DND-41 (cell line): Measurements from ENCODE around the gene LEF1.

Experiments used
- ATAC-seq: fragments of 200-7000 bp; cut with Tn5 transposase; 3 replicates; pipeline ENCODE4 v1.9.1; 2021; ENCODE audit warnings: low read depth; ENCODE audit not compliant: insufficient read depth
- DNase-seq: peaks from one replicate; pipeline ENCODE4 v3.0.0-alpha.2; 2020
- H2AFZ ChIP-seq: 2 replicates; pipeline ENCODE4 v1.6.0; 2012; ENCODE audit warnings: low read depth, low read length
- H3K27ac ChIP-seq: 2 replicates; pipeline ENCODE4 v1.5.1; 2012; ENCODE audit warnings: low read length, inconsistent platforms
- H3K27me3 ChIP-seq: fragments of 200-600 bp; sonication (generic); 2 replicates; pipeline ENCODE4 v1.6.0; 2012; ENCODE audit warnings: low read length, mild to moderate bottlenecking, inconsistent platforms; ENCODE audit not compliant: insufficient read depth, poor library complexity
- H3K36me3 ChIP-seq: 2 replicates; pipeline ENCODE4 v1.5.1; 2012; ENCODE audit warnings: low read length, inconsistent platforms; ENCODE audit not compliant: insufficient read depth
- H3K4me1 ChIP-seq: 2 replicates; pipeline ENCODE4 v1.5.1; 2012; ENCODE audit warnings: mild to moderate bottlenecking, low read length; ENCODE audit not compliant: insufficient read depth
- H3K4me2 ChIP-seq: 2 replicates; pipeline ENCODE4 v1.6.0; 2012; ENCODE audit warnings: mild to moderate bottlenecking, moderate library complexity, low read length, inconsistent platforms; ENCODE audit not compliant: insufficient read depth
- H3K4me3 ChIP-seq, 2 experiments: fragments of 200-600 bp in 1 of 2; shearing (Covaris generic) in 1 of 2; 2 replicates each; pipeline ENCODE4 v1.5.1; 2012 to 2016; ENCODE audit warnings: inconsistent platforms in 2 of 2, low read length in 2 of 2, mild to moderate bottlenecking in 2 of 2, low read depth in 1 of 2, moderate library complexity in 1 of 2
- H3K79me2 ChIP-seq: 2 replicates; pipeline ENCODE4 v1.6.0; 2012; ENCODE audit warnings: low read length, inconsistent platforms; ENCODE audit not compliant: insufficient read depth
- H3K9ac ChIP-seq: 2 replicates; pipeline ENCODE4 v1.6.0; 2012; ENCODE audit warnings: low read depth, mild to moderate bottlenecking, inconsistent platforms, low read length, moderate library complexity
- H3K9me3 ChIP-seq: 2 replicates; pipeline ENCODE4 v1.5.1; 2012; ENCODE audit warnings: low read length, moderate library complexity, mild to moderate bottlenecking, inconsistent platforms; ENCODE audit not compliant: insufficient read depth, severe bottlenecking
- H4K20me1 ChIP-seq: 2 replicates; pipeline ENCODE4 v1.6.0; 2012; ENCODE audit warnings: low read length; ENCODE audit not compliant: insufficient read depth
- EZH2 ChIP-seq: IDR thresholded peaks from 3 replicates; pipeline ENCODE4 v1.6.1; 2012; ENCODE audit warnings: borderline replicate concordance, low read depth, mild to moderate bottlenecking, moderate library complexity, low read length, inconsistent platforms; ENCODE audit not compliant: severe bottlenecking
- TF ChIP-seq, protein P1 (sequence below): IDR thresholded peaks from 2 replicates; pipeline ENCODE4 v1.5.1; 2012; ENCODE audit warnings: borderline replicate concordance, low read length, moderate library complexity, mild to moderate bottlenecking; ENCODE audit not compliant: poor library complexity, severe bottlenecking; ENCODE audit errors: extremely low read depth

The LEF1 gene

DNA sequence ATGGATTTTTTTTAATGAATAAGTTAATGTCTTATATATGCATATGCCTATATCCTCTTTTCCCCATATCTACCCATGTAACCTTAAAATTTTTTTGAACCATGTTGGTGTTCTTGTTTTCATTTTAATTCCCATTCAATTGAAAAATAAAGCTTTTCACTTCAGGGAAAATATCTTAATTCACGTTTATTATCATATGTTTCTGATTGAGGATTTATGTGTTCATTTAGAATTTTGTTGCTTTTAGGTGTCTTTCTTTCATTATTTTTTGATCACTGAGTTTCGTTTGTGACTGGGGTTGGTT, 149.9 kb downstream of the LEF1 start:
- no peaks in the 10 kb centered on the region for H3K9me3 ChIP-seq
- no peaks in the 10 kb centered on the region for H4K20me1 ChIP-seq
- H3K79me2 ChIP-seq = peaks cover 9% of the 10 kb centered on the region
- peaks cover 13% of the 10 kb centered on the region for H3K4me1 ChIP-seq
- peaks cover 90% of the 10 kb centered on the region for H3K36me3 ChIP-seq
- H2AFZ ChIP-seq = no peak overlapping the region
- DNase-seq (no peak), ATAC-seq (no peak)
- no peaks in the 10 kb centered on the region for H3K27me3 ChIP-seq
- no peak overlapping the region; the same call in 1 of the 2 replicates for H3K27ac ChIP-seq
- H3K9ac ChIP-seq = no peak overlapping the region
- H3K4me2 ChIP-seq = no peak overlapping the region
- no peak overlapping the region for H3K4me3 ChIP-seq
- TF ChIP-seq, protein P1, sequence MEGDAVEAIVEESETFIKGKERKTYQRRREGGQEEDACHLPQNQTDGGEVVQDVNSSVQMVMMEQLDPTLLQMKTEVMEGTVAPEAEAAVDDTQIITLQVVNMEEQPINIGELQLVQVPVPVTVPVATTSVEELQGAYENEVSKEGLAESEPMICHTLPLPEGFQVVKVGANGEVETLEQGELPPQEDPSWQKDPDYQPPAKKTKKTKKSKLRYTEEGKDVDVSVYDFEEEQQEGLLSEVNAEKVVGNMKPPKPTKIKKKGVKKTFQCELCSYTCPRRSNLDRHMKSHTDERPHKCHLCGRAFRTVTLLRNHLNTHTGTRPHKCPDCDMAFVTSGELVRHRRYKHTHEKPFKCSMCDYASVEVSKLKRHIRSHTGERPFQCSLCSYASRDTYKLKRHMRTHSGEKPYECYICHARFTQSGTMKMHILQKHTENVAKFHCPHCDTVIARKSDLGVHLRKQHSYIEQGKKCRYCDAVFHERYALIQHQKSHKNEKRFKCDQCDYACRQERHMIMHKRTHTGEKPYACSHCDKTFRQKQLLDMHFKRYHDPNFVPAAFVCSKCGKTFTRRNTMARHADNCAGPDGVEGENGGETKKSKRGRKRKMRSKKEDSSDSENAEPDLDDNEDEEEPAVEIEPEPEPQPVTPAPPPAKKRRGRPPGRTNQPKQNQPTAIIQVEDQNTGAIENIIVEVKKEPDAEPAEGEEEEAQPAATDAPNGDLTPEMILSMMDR = no peak
- TF ChIP-seq EZH2 = no peak

DNA sequence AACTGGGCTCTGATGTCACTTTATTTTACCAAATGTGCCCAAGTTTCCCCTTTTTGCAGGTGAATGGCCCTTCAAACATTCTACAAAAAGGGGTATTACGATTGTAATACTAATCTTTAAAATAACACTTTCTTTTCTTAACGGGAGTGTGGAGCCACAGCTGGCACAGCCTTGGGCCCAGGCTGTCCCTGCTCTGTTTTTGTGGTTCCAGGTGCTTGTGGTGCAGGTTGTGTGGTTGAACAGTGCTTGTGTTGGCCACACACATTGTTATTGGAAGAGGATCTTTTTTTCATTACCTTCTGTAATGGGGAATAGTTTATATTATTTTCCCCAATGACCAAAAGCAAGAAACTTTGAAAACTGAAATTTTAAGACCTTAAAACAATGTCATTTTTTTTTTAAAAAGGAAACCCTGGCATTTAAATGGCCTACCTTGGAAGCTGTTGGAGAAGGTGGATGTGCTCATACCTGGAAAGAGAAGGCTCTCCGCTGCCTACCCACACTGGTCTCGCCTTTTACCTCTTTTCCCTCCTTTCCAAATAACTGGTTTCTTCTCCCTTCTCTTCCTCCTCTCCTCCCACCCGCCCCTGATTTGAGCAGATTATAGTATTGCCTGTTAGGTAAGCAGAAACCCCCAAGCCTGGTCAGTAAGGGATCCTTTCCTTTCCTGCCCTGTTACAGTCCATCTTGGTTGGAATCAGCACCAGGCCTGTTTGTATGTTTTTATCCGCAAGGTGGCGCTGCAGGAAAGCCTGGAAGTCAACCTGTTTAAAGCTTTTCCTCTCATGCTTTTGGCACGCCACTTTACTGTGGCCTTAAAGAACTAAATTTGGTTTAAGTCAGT, 150.5 kb downstream of the LEF1 start:
- H3K79me2 ChIP-seq = peaks cover 10% of the 10 kb centered on the region
- H2AFZ ChIP-seq = no peak overlapping the region
- no peaks in the 10 kb centered on the region for H4K20me1 ChIP-seq
- no peaks in the 10 kb centered on the region for H3K9me3 ChIP-seq
- TF ChIP-seq, protein P1 = peak; percentile 97
- no peak for TF ChIP-seq EZH2
- peaks cover 13% of the 10 kb centered on the region for H3K4me1 ChIP-seq
- no peak overlapping the region for H3K4me2 ChIP-seq
- no peaks in the 10 kb centered on the region for H3K27me3 ChIP-seq
- ATAC-seq = peak; percentile 84
- DNase-seq = peak; percentile 82
- H3K9ac ChIP-seq = no peak overlapping the region
- peaks cover 90% of the 10 kb centered on the region for H3K36me3 ChIP-seq
- no peak overlapping the region for H3K4me3 ChIP-seq
- peak overlapping the region; percentile 50 for H3K27ac ChIP-seq

DNA sequence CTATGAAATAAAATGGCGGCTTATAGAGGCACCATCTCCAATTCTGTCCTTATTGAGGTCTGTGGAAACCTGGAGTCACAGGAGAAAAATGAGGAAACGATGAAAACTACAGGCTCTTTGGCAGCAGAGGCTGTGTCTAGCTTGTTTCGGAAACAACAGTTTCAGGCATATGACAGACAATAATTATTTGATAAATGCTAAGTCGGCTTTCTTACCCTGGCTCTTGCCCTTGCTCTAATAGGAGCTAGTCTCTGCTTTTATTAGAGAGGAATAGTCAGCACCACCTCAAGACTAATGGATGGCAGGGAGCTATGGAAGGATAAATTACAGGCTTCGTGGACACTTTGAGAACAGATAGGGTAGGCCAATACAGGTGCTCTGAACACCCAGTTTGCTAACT, 154.8 kb downstream of the LEF1 start:
- H3K4me1 ChIP-seq = peaks cover 13% of the 10 kb centered on the region
- no peak for TF ChIP-seq EZH2
- TF ChIP-seq, protein P1 = no peak
- no peak overlapping the region for H3K4me2 ChIP-seq
- no peak overlapping the region for H3K9ac ChIP-seq
- no peak overlapping the region for H2AFZ ChIP-seq
- H3K36me3 ChIP-seq = peaks cover 87% of the 10 kb centered on the region
- H3K4me3 ChIP-seq = no peak overlapping the region
- H3K9me3 ChIP-seq = no peaks in the 10 kb centered on the region
- ATAC-seq (no peak), DNase-seq (no peak)
- 0 out of 2 replicates have a peak, but pooled peaks cover 4% of the 10 kb centered on the region for H3K79me2 ChIP-seq
- no peak overlapping the region for H3K27ac ChIP-seq
- H3K27me3 ChIP-seq = no peaks in the 10 kb centered on the region
- no peaks in the 10 kb centered on the region for H4K20me1 ChIP-seq
